PC-9 (cell line): Measurements from ENCODE around the gene RAB4A. TPM values are rescaled to one million over a fixed set of nuclear protein-coding genes. Genes with fewer than 3 reads are reported as not detected.

ENCODE experiments used
- BruUV-seq: library from RNA; stranded (reverse); fragments of 400-500 nt; replicated peaks from 2 replicates; lab custom pipeline; 2021; lab: Mats Ljungman, UMichigan
- CTCF ChIA-PET: fragments of 300-600 bp; sonication (Branson Sonifier 250); formaldehyde crosslinking; loops from one replicate; lab custom pipeline; 2022; ENCODE audit warnings: antibody characterized with exemption; lab: Charles Lee
- POLR2A ChIA-PET: fragments of 300-600 bp; sonication (Branson Sonifier 250); formaldehyde crosslinking; loops from one replicate; lab custom pipeline; 2022; ENCODE audit warnings: antibody characterized with exemption; ENCODE audit not compliant: unreplicated experiment; lab: Charles Lee
- DNase-seq, 2 experiments: peaks; one replicate each; pipeline versions ENCODE4 v3.0.0 to v3.0.0-alpha.2; 2015 to 2022; ENCODE audit warnings: mixed read lengths in 1 of 2
- H2AFZ ChIP-seq: fragments of 200-600 bp; sonication (generic); 2 replicates; pipeline ENCODE4 v1.8.1; 2017; ENCODE audit warnings: antibody characterized with exemption
- H3F3A ChIP-seq: fragments of 200-600 bp; sonication (generic); 2 replicates; pipeline ENCODE4 v1.8.1; 2017; ENCODE audit warnings: antibody characterized with exemption, mild to moderate bottlenecking, low read depth; ENCODE audit not compliant: insufficient read depth
- H3K27ac ChIP-seq: fragments of 200-600 bp; sonication (generic); 2 replicates; pipeline ENCODE4 v1.6.1; 2016; ENCODE audit warnings: mixed run types
- H3K27me3 ChIP-seq: fragments of 200-600 bp; sonication (generic); 2 replicates; pipeline ENCODE4 v1.6.1; 2016; ENCODE audit warnings: low read depth, mixed run types; ENCODE audit not compliant: insufficient read depth
- H3K36me3 ChIP-seq: fragments of 200-600 bp; sonication (generic); 2 replicates; pipeline ENCODE4 v1.6.1; 2016; ENCODE audit warnings: low read depth, mixed run types
- H3K4me1 ChIP-seq: fragments of 200-600 bp; sonication (generic); replicated peaks from 2 replicates; pipeline ENCODE4 v1.6.1; 2016; ENCODE audit warnings: mixed run types; ENCODE audit not compliant: insufficient read depth
- H3K4me2 ChIP-seq: fragments of 200-600 bp; sonication (generic); 2 replicates; pipeline ENCODE4 v1.6.1; 2017; ENCODE audit warnings: mixed run types
- H3K4me3 ChIP-seq: fragments of 200-600 bp; sonication (generic); 2 replicates; pipeline ENCODE4 v1.6.1; 2016; ENCODE audit warnings: mixed run types
- H3K79me2 ChIP-seq: fragments of 200-600 bp; sonication (generic); 2 replicates; pipeline ENCODE4 v1.6.1; 2017; ENCODE audit warnings: low read depth, mixed run types
- H3K9me2 ChIP-seq: fragments of 200-600 bp; sonication (generic); 2 replicates; pipeline ENCODE4 v1.8.1; 2017; ENCODE audit warnings: mild to moderate bottlenecking; ENCODE audit not compliant: insufficient read depth
- H3K9me3 ChIP-seq: fragments of 200-600 bp; sonication (generic); 2 replicates; pipeline ENCODE4 v1.8.1; 2016; ENCODE audit warnings: low read depth; ENCODE audit not compliant: insufficient read depth
- H4K20me1 ChIP-seq: fragments of 200-600 bp; sonication (generic); 2 replicates; pipeline ENCODE4 v1.8.1; 2017; ENCODE audit not compliant: insufficient read depth
- CTCF ChIP-seq: fragments of 200-600 bp; sonication (generic); conservative IDR thresholded peaks from 2 replicates; pipeline ENCODE4 v1.6.1; 2017; ENCODE audit warnings: mixed run types, antibody characterized with exemption, mild to moderate bottlenecking, moderate library complexity
- EZH2 ChIP-seq: fragments of 200-600 bp; sonication (generic); IDR thresholded peaks from 2 replicates; pipeline ENCODE4 v1.8.0; 2017; ENCODE audit warnings: antibody characterized with exemption, low read depth
- intact Hi-C: fragments of 100-400 bp; cut with micrococcal nuclease; formaldehyde crosslinking; loops from one replicate; pipeline ENCODE4 v1.10.0; 2022; ENCODE audit not compliant: unreplicated experiment
- total RNA-seq: library from RNA; stranded (reverse); gene quantifications from 2 replicates; pipeline ENCODE4 v1.2.3, GENCODE V29; 2021

Gene RAB4A
- total RNA-seq, 1 experiment from 2014 or later, result 29.0 TPM

GRCh38 chr1:229268505-229268904 is 2.4 kb upstream of the RAB4A start:
- no peak for TF ChIP-seq CTCF
- TF ChIP-seq EZH2, result no peak
- Histone ChIP-seq H4K20me1 (no peaks in the 10 kb centered on the region), H3K27ac (peak overlapping the region; percentile 7; the same call in 1 of the 2 replicates), H3F3A (peaks cover 19% of the 10 kb centered on the region; the same call in 1 of the 2 replicates), H3K9me3 (no peaks in the 10 kb centered on the region), H3K4me1 (peaks cover 21% of the 10 kb centered on the region), H3K79me2 (peaks cover 19% of the 10 kb centered on the region; the same call in 1 of the 2 replicates), H3K4me3 (no peak overlapping the region), H2AFZ (no peak overlapping the region), H3K36me3 (no peaks in the 10 kb centered on the region), H3K27me3 (no peaks in the 10 kb centered on the region), H3K9me2 (no peaks in the 10 kb centered on the region), H3K4me2 (no peak overlapping the region; the same call in 1 of the 2 replicates)
- BruUV-seq, result no TSS peak
- ChIA-PET POLR2A (no interaction called here), CTCF (no interaction called here)
- peak in 1 of 2 experiments; percentile 81 for DNase-seq
- intact Hi-C loops, result no loop called here

GRCh38 chr1:229271448-229272159 is 693 bp downstream of the RAB4A start:
- ChIA-PET POLR2A (interaction anchor here (0.6 kb wide), 1 partner anchor 181 kb away, joined by 3 read pairs; no protein-coding TSS in a partner anchor), CTCF (interaction anchor here (0.9 kb wide), 1 partner anchor 210 kb away, joined by 11 read pairs; no protein-coding TSS in a partner anchor)
- TSS peak; percentile 50 for BruUV-seq

More at GRCh38 chr1:229271448-229272159, 693 bp downstream of the RAB4A start:
- Histone ChIP-seq H3K9me3 (no peaks in the 10 kb centered on the region), H2AFZ (peak overlapping the region; percentile 86), H3K4me2 (peak overlapping the region; percentile 96), H3K4me1 (peaks cover 25% of the 10 kb centered on the region), H3K27ac (no peak overlapping the region), H3K27me3 (no peaks in the 10 kb centered on the region), H3F3A (peaks cover 19% of the 10 kb centered on the region; the same call in 1 of the 2 replicates), H3K4me3 (peak overlapping the region; percentile 71), H3K9me2 (no peaks in the 10 kb centered on the region), H3K36me3 (no peaks in the 10 kb centered on the region), H4K20me1 (no peaks in the 10 kb centered on the region), H3K79me2 (peaks cover 31% of the 10 kb centered on the region)
- TF ChIP-seq EZH2 (no peak), CTCF (no peak)
- intact Hi-C loops, result loop anchor here (1.0 kb wide), 1 partner anchor 70 kb away; no protein-coding TSS in a partner anchor
- no peak for DNase-seq
